NCI-H446 treated with DMSO at 0.1 percent for 48 hours (cell line): ENCODE results near the gene METRNL.

ENCODE experiments used
- DNase-seq: peaks from one replicate; lab custom pipeline; 2025; lab: John Stamatoyannopoulos, UW

METRNL gene

GRCh38 chr17:83092931-83093330 is 13.5 kb downstream of the METRNL start:
- DNase-seq: no peak

GRCh38 chr17:83093506-83093905 is 14.1 kb downstream of the METRNL start:
- DNase-seq: no peak

DNA sequence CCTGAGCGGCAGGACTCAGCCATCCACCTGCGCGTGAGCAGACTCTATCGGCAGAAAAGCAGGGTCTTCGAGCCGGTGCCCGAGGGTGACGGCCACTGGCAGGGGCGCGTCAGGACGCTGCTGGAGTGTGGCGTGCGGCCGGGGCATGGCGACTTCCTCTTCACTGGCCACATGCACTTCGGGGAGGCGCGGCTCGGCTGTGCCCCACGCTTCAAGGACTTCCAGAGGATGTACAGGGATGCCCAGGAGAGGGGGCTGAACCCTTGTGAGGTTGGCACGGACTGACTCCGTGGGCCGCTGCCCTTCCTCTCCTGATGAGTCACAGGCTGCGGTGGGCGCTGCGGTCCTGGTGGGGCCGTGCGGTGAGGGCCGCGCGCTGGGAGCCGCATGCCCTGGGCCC is 14.9 kb downstream of the METRNL start:
- DNase-seq: no peak

DNA sequence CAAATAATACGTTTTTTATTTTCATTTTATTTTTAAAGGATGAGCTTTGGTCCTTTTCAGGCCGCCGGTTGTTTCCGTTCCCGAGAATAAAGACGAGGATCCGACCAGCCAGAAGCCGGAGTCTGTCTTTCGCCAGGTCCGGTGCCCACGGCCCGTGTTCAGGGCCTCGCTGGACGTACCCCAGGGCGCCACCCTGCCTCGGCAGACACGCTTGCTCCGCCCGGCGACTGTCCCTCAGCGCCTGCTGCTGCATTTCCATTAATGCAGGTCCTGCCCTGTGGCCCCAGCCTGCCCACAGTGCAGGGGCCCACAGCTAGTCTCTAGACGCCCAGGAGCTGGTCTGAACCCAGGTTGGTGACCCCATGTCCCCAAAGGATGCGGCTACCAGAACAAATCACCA is 15.6 kb downstream of the METRNL start:
- DNase-seq: no peak

- no peak for DNase-seq
These were observed 17.2 kb downstream of the METRNL start for GRCh38 chr17:83096401-83097224.

DNA sequence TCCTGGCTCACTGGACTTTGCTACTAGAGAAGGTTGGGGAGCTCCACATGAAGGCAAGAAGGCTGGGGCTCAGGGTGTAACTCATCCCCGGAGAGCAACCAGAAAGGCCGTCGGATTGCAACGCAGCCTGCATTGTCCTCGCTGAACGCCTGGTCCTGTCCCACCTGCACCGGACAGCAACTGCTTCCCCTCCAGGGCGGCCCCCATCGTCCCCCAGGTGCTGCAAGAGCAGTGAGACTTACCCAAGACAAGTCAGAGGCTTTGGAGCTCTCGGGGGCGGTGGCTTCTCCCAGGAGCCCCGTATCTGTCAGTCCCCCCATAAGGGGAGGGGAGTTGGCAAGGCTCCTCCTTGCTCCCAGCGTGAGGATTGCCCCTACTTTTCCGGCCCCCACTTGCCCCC is 18.4 kb downstream of the METRNL start:
- no peak for DNase-seq

- DNase-seq: no peak
These were observed 19.1 kb downstream of the METRNL start for GRCh38 chr17:83098241-83099085.

GRCh38 chr17:83099086-83099555 is 19.7 kb downstream of the METRNL start:
- DNase-seq: no peak

DNA sequence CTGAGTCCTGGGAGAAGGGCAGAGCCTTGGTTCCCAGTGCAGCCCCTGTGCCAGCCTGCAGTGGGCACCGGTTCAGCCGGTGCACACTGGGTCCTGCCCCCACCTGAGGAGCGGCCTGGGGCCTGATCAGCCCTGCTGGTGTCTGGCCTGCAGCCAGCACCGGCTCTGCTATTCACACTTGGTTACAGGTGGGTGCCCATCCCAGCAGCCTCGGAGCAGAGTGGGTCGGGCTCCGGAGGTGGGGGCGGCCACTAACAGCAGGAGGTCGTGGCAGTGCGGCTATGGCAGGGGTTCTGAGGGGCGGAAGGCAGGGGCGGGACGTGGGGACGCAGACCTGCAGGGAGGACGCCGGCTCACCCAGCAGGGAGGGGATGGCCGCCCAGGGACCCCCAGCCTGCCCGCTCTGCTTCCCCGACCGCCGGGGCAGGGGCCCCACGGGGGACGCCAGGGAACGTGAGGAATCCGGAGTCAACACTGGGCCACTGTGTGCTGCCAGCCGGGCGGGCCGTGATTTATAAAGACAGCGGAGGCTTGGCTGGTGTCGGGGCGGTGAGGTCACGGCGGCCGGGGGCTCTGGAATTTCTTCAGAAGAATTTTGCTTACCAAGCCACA is 20.3 kb downstream of the METRNL start:
- DNase-seq: no peak

GRCh38 chr17:83100220-83100852 is 20.9 kb downstream of the METRNL start:
- DNase-seq: no peak

GRCh38 chr17:83100853-83101391 is 21.5 kb downstream of the METRNL start:
- no peak for DNase-seq

DNA sequence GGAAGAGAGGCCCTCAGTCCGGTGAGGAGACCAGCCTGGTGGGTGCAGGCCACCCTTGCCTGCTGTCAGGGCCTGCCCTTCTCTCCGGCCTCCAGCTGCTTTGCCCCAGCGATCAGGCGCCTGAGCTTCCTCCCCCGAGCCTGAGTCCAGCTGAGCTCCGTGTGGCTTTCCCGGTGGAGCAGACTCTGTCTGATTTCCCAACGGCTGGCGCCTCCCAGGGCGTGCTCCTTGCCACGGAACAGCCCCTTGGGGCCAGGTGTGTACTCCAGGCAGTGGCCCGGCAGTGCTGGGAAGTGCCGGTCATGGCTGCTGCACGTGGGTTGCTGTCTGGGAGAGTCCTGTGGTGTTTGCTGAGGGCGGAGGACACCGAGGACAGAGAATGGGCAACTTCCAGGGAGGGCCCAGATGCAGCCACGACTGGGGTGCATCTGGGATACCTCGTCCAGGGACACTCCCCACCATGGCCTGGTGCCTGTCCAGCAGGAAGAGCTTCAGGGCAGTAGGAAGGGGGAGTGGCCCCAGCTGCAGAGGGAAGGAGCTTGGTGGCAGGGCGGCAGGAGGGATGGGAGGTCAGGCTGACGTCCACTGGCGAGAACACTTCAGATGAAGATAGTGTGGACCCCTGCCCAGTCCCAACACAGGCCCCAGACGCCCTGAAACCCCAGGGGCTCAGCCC is 22.5 kb downstream of the METRNL start:
- DNase-seq: no peak

DNA sequence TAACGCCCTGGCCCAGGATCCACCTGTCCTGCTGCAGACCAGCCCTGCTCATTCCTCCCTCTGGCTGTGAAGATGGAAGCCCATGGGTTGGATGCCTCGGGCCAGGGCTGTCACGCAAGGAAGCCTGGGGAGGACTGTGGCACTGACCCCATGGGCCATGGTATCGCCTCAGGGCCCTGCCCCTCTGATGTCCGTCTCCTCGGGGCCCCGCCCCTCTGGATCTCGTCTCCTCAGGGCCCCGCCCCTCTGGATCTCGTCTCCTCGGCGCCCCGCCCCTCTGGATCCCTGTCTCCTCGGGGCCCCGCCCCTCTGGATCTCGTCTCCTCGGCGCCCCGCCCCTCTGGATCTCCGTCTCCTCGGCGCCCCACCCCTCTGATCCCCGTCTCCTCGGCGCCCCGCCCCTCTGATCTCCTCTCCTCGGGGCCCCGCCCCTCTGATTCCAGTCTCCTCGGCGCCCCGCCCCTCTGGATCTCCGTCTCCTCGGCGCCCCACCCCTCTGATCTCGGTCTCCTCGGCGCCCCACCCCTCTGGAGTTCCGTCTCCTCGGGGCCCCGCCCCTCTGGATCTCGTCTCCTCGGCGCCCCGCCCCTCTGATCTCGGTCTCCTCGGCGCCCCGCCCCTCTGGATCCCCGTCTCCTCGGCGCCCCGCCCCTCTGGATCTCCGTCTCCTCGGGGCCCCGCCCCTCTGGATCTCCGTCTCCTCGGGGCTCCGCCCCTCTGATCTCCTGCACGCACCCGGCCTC is 24.0 kb downstream of the METRNL start:
- DNase-seq: no peak

DNA sequence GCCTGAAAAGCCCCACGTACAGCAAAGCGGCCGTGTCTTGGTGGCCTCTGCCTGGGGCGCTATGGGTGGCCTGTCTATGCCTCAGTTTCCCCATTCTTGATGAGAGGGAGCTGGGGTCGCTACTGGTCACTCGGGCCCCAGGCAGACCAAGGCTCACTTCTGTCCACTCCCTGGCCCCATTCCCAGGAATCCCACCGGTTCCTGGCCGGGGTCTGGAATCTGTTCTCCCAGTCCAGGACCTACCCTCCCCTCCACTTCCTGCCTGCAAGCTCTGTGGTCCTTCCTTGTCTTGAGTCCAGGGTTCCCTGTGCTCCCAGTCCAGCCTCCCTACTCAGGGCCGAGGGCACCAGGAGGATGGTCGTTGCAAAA is 24.5 kb downstream of the METRNL start:
- DNase-seq: no peak

DNA sequence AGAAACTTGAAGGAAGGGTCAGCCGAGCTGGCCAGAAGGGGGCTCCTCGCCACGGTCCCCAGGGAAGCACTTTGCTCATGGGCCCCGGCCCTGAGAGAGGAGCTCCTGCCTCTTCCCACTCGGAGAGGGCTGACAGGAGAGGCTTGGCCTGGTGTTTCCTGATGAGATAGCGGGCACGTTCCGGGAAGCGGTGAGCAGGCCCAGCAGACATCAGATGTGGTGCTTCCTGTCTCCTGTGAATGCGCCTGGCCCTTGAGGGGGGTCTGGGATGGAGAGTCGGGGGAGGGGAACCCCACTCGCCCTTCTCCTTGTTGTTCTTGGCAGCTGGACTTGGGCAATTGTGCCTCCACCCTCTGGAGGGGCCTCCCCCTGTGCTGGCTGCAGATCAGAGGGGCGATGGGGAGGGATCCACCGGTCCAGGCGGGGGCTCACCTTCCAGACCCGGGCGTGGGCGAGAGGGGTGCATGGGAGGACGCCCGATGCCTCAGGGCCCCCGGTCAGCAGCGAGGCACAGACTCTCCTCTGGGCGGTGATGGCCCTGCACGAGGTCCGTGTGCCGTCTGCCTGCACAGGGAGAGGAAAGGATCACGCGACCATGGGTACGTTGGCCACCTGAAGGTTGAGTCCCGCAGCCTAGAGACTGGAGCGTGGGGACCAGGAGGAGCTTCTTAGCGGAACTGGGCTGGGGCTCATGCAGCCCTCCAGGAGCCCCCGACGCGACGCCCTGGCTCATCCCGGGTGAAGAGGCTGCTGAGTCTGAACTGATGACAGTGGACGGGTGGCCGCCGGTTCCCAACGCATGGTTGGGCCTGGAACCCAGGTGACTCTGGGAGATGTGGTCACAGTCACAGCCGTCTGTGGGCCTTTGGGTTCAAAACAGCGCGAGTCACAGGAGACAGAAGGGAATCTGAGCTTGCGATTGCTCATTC is 25.4 kb downstream of the METRNL start:
- no peak for DNase-seq

- no peak for DNase-seq
These were observed 26.1 kb downstream of the METRNL start for GRCh38 chr17:83105512-83105911.

GRCh38 chr17:83106056-83106588 is 26.7 kb downstream of the METRNL start:
- DNase-seq: no peak

DNA sequence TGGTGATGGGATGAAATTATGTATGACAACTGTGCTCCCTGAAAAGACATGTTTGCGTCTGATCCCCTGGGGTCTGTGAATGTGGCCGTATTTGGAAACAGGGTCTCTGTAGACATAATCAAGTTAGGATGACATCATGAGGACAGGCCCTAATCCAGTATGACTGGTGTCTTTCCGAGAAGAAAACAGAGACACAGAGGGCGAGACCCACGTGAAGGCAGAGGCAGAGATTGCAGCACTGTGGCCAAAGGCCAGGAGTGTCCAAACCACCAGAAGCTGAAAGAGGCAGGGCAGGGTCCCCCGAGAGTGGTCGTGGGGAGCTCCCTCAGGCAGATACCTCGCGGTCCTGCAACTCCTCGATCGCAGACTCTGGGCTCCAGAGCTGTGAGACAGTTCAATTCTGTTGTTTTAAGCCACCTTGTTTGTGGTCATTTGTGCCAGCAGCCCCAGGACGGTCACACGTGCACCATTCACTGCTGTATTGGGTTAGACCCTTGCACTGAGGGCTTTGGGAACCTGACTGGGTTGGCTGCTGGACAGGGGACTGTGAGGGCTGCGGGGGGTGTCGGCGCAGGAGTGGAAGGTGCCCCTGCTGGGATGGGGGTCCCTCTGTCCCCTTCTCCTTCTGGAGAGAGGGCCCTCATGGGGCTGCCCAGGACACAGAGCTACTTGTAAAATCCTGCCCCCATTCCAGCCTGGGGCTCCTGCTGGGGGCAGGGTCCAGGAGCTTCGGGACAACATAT is 27.7 kb downstream of the METRNL start:
- DNase-seq: no peak

GRCh38 chr17:83107656-83108048 is 28.2 kb downstream of the METRNL start:
- DNase-seq: no peak
